Measurements from ENCODE around the gene SPTBN4.
"Not testable (repeated sequence)": the region's sequence is repeated elsewhere in the genome, so short reads cannot be mapped to it uniquely, and the experiment has no call there.

The SPTBN4 gene

GRCh38 chr19:40590464-40591265 lies 123.9 kb downstream of the SPTBN4 start:
- no peak for DNase-seq

GRCh38 chr19:40591724-40592123 lies 124.9 kb downstream of the SPTBN4 start:
- not testable (repeated sequence) for DNase-seq

GRCh38 chr19:40592170-40592569 lies 125.4 kb downstream of the SPTBN4 start:
- peak; percentile 47 for DNase-seq

GRCh38 chr19:40594255-40594654 lies 127.5 kb downstream of the SPTBN4 start:
- no peak for DNase-seq

GRCh38 chr19:40594657-40595091 lies 127.9 kb downstream of the SPTBN4 start:
- DNase-seq, result no peak

- DNase-seq, result no peak
These were observed 130.0 kb downstream of the SPTBN4 start for GRCh38 chr19:40596608-40597328.

GRCh38 chr19:40597329-40597838 lies 130.6 kb downstream of the SPTBN4 start:
- DNase-seq, result no peak

GRCh38 chr19:40598121-40598917 lies 131.5 kb downstream of the SPTBN4 start:
- DNase-seq, result peak; percentile 32

GRCh38 chr19:40598918-40599307 lies 132.1 kb downstream of the SPTBN4 start:
- DNase-seq, result no peak

GRCh38 chr19:40599331-40599901 lies 132.6 kb downstream of the SPTBN4 start:
- DNase-seq, result no peak

- DNase-seq, result no peak
These were observed 133.2 kb downstream of the SPTBN4 start for GRCh38 chr19:40599902-40600569.

GRCh38 chr19:40600570-40601133 lies 133.9 kb downstream of the SPTBN4 start:
- no peak for DNase-seq

GRCh38 chr19:40601134-40601974 lies 134.6 kb downstream of the SPTBN4 start, which contains the start of gene LTBP4:
TSS of gene LTBP4 (plus strand) at chr19:40601369. CDS start at chr19:40601388, 19 bp downstream.
- no peak for DNase-seq

GRCh38 chr19:40603071-40603388 lies 136.2 kb downstream of the SPTBN4 start:
- no peak for DNase-seq

- DNase-seq, result peak; percentile 94
These were observed 136.8 kb downstream of the SPTBN4 start for GRCh38 chr19:40603389-40604170.

- DNase-seq, result no peak
These were observed 137.4 kb downstream of the SPTBN4 start for GRCh38 chr19:40604171-40604646.

- no peak for DNase-seq
These were observed 137.9 kb downstream of the SPTBN4 start for GRCh38 chr19:40604647-40605215.

- no peak for DNase-seq
These were observed 138.6 kb downstream of the SPTBN4 start for GRCh38 chr19:40605216-40605971.
